ENCODE results near the gene SVEP1. TPM values are rescaled to one million over a fixed set of nuclear protein-coding genes. Genes with fewer than 3 reads are reported as not detected.
"Not testable (repeated sequence)": the region's sequence is repeated elsewhere in the genome, so short reads cannot be mapped to it uniquely, and the experiment has no call there.

Gene SVEP1
- total RNA-seq = 0.05 and 0.06 TPM in 2 replicates

DNA sequence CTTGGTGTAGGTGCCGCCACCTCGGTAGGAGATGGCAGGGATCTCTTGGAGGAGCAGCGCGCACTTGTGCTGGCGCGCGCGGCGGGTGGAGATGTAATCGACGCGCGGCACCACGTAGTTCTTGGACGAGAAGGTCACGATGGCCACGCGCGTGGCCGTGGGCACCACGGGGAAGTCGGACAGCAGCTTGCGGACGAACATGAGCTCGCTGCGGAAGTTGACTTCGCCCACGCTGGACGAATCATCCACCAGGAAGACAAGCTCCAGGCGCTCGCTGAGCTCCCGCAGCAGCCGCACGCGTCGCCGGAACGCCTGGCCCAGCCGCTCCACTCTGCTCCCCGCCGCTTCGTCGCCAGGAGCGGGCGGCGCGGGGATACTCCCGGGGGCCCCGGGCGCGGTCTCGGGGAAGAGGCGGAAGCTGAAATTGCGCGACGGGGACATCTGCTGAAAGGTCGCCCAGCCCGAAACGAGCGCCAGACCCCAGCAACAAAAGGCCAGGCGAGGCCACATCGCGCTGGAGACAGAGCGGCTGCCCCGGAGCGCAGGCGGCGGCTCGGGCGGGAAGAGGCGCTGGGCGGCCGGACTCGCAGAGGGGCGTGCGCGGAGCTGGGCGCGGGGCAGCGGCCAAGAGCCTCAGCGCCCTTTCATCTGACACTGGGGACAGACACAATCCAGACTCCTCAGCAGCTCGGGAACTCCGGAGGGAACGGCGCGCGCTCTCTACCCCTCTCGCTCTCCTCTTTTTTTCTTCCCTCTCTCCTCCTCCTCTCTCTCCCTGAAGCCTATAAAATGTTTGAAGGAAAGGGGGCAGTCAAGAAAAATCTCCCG, at the start of gene SVEP1:
Gene SVEP1, minus strand, starts transcription at position 708 of the 828 bp plus-strand sequence. Its CDS starts 198 bp downstream, at position 510.
- no peak for DNase-seq (ENCODE audit: extremely low read depth, low read depth, low spot score)

- no peak for DNase-seq (ENCODE audit: extremely low read depth, low read depth, low spot score)
These were observed 46.7 kb upstream of the SVEP1 start for GRCh38 chr9:110626101-110626829.

GRCh38 chr9:110623462-110624025, 44.0 kb upstream of the SVEP1 start:
- peak; percentile 58 for DNase-seq (ENCODE audit: extremely low read depth, low read depth, low spot score)

DNA sequence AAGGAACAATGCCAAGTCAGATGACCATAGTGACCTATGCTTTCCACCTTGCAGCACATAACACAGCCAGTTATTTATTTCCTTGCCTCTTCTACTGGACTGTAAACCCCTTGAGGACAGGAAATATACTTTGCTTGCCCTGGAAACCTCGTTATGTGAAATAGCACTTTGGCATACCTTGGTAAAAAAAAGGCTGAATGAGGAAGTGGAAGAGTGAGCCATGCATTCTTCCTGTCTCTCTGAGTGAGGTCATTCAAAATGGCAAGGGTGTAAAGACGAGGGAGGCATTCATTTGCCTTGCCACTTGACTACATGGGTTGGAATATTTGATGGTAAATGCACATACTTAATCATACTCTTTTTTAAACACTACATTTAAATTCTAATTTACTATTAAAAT, 42.8 kb upstream of the SVEP1 start:
- no peak for DNase-seq (ENCODE audit: extremely low read depth, low read depth, low spot score)

GRCh38 chr9:110620726-110621125, 41.2 kb upstream of the SVEP1 start:
- DNase-seq (ENCODE audit: extremely low read depth, low read depth, low spot score) = no peak

- DNase-seq (ENCODE audit: extremely low read depth, low read depth, low spot score) = no peak
These were observed 40.3 kb upstream of the SVEP1 start for GRCh38 chr9:110619831-110620230.

DNA sequence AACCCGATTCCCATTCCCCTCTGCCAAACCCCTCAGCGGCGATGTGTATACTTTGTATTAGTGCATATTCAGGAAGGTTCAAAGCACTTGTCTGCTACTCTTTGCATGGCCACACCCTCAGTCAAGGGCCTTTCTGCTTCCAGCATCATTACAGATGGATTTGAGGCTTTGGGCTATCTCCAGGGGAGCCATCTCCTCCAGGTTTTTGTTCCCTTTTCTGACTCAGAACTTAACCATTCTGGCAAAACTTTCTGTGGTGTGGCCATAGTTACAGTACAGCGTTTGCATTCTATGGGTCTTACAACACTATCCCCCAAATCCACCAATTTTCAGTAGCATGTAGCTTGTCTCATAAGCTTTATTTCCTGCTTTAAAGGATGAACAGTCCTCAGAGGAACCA, 36.0 kb upstream of the SVEP1 start:
- DNase-seq (ENCODE audit: extremely low read depth, low read depth, low spot score) = no peak

DNA sequence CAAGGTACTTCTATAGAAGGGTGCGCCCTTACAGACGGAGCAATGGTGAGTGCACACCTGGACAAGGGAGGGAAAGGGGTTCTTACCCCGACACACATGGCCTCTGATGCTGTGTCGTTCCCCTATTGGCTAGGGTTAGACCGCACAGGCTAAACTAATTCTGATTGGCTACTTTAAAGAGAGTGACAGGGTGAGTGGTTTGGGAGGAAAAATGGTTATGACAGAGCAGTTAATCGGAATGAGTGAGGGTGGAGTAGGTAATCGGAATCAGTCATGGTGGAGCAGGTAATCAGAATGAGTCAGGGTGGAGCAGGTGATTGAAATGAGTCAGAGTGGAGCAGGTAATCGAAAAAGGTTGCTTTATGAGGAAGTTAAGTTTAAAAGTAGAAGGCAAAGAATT, 35.0 kb upstream of the SVEP1 start:
- DNase-seq (ENCODE audit: extremely low read depth, low read depth, low spot score) = not testable (repeated sequence)

GRCh38 chr9:110606179-110606790, 26.7 kb upstream of the SVEP1 start:
- no peak for DNase-seq (ENCODE audit: extremely low read depth, low read depth, low spot score)

DNA sequence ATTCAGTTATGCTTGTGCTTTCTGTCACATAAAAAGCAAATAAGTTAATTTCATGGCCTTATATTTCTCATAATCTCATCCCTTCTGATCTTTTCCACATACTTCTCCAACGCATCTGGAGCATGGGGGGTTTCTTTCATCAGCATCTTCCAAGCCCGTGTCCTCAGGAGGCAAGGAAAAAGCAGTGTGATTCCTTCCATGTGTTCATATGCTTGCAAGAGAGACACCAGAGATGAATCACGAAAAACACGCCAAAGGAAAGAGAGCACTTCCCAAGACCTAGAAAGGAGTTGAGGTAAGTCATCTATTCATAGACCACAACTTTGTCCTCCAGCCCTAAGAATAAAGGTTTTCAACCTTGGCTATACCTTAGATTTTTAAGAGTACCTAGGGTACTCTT, 26.0 kb upstream of the SVEP1 start:
- DNase-seq (ENCODE audit: extremely low read depth, low read depth, low spot score) = no peak

GRCh38 chr9:110604171-110604601, 24.6 kb upstream of the SVEP1 start:
- DNase-seq (ENCODE audit: extremely low read depth, low read depth, low spot score) = no peak

GRCh38 chr9:110602281-110602680, 22.7 kb upstream of the SVEP1 start:
- DNase-seq (ENCODE audit: extremely low read depth, low read depth, low spot score) = no peak

DNA sequence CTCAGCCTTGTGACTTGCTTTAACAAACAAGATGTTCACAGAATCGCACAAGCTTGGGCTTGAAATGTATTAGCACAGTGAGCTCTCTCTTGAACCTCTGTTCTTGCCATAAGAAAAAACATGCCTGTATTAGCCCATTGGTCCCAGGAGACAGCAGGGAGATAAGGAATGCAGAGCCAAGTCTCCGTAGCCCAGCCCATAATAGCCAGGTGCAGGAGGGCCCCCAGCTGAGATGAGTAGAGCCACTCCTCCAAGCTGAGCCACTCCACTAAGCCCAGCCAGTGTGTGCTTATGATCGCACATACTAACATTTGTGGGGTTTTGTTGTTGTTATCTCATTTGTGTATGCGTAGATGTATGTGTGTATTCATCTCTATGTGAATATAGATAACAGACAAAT, 21.6 kb upstream of the SVEP1 start:
- DNase-seq (ENCODE audit: extremely low read depth, low read depth, low spot score) = no peak

GRCh38 chr9:110599468-110599867, 19.9 kb upstream of the SVEP1 start:
- no peak for DNase-seq (ENCODE audit: extremely low read depth, low read depth, low spot score)

DNA sequence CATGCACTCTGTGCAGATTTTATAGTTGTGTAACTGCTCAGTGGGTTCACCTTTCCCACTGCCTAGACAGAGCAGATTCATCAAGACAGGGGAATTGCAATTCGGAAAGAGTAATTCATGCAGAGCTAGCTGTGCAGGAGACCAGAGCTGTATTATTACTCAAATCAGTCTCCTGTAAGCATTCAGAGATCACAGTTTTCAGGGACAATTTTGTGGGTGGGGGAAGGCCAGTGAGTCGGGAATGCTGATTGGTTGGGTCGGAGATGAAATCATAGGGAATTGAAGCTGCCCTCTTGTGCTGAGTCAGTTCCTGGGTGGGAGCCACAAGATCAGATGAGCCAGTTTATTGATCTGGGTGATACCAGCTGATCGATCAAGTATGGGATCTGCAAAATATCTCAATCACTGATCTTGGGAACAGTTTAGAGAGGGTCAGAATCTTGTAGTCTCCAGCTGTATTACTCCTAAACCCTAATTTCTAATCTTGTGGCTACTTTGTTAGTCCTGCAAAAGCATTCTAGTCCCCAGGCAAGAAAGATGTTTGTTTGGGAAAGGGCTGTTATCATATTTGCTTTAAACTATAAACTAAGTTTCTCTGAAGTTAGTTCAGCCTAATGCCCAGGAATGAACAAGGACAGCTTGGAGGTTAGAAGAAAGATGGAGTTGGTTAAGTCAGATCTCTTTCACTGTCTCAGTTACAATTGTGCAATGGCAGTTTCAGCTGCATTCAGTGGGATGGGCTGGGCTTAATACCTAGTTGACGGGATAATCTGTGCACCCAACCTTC, 12.7 kb upstream of the SVEP1 start:
- no peak for DNase-seq (ENCODE audit: extremely low read depth, low read depth, low spot score)

GRCh38 chr9:110591526-110591925, 12.0 kb upstream of the SVEP1 start:
- no peak for DNase-seq (ENCODE audit: extremely low read depth, low read depth, low spot score)

DNA sequence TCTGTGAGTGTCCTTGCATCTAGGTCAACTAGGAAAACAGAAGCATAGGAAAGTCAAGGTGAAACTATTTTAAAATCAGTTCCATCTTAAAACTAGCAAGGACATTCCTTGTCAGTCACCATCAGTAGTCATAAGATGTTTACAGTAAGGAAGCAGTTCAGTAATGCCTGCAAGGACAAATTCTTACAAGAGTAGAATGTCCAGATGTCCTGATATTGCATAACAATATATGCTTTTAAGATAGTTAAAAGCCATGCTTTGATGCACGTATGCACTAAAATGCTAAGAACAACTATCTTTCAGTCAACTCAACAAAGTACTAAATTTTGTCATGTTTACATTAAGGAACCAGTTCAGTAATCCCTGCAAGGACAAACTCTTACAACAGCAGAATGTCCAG, 11.3 kb upstream of the SVEP1 start:
- DNase-seq (ENCODE audit: extremely low read depth, low read depth, low spot score) = no peak

GRCh38 chr9:110588296-110588695, 8.8 kb upstream of the SVEP1 start:
- DNase-seq (ENCODE audit: extremely low read depth, low read depth, low spot score) = no peak

DNA sequence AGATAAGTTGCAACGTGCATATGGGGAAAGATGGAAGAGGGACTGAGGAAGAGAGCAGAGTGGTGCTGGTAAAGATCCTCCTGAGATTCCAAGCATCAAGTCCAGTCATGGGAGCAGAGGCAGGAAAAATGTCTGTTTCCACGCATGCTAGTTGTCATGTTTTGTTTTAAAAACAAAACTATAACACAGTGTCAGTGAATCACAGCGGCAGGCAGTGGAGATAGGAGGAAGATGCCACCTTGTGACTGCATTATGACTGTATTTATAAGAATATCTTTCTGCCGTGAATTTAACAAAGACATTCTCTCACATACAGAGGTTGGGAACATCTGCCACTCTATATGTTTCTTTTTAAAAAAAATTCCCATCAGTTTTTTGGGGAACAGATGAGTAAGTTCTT, 3.7 kb upstream of the SVEP1 start:
- DNase-seq (ENCODE audit: extremely low read depth, low read depth, low spot score) = no peak

GRCh38 chr9:110582156-110582555, 2.6 kb upstream of the SVEP1 start:
- no peak for DNase-seq (ENCODE audit: extremely low read depth, low read depth, low spot score)

DNA sequence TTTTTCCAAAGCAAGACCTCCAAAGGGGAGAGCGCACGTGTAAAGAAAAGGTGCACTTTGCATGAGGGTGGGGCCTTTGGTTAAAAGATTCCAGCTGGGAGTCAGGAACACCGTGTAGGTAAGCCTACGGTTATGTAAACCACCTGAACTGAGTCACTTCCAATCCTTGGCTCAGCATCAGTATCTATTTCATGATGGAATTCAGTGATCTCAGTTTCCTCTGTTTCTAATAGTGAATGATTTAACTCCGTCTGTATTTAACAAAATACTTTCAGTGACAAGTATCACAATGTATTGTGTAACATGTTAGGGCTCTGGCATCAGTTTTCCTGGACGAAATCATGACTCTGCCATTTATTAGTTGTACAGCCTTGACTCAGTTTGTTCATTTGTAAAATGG, 1.3 kb upstream of the SVEP1 start:
- no peak for DNase-seq (ENCODE audit: extremely low read depth, low read depth, low spot score)
